K562 (cell line): Measurements from ENCODE around the gene FAM186B. TPM values are rescaled to one million over a fixed set of nuclear protein-coding genes. Genes with fewer than 3 reads are reported as not detected.

Experiments
- C11orf30 ChIP-seq: fragments of 450-650 bp; IDR thresholded peaks from 2 replicates; pipeline ENCODE4 v1.6.1; 2016; ENCODE audit warnings: low read depth, mild to moderate bottlenecking
- FOXK2 ChIP-seq, 2 experiments: fragments of 450-650 bp; IDR thresholded peaks in 1 of 2; conservative IDR thresholded peaks in 1 of 2; 2 replicates each; pipeline ENCODE4 v1.6.1; 2016; ENCODE audit warnings: low read depth in 2 of 2, mild to moderate bottlenecking in 1 of 2
- HDAC1 ChIP-seq, 2 experiments: fragments of 450-650 bp; IDR thresholded peaks; 2 replicates each; pipeline ENCODE4 v1.6.1; 2016 to 2017; ENCODE audit warnings: inconsistent platforms in 1 of 2, mild to moderate bottlenecking in 1 of 2, moderate library complexity in 1 of 2
- PHTF2 ChIP-seq: fragments of 250-450 bp; sonication (Bioruptor Pico); IDR thresholded peaks from 2 replicates; pipeline ENCODE4 v1.5.0; 2021; ENCODE audit warnings: mild to moderate bottlenecking
- POU5F1 ChIP-seq: fragments of 150-350 bp; IDR thresholded peaks from 2 replicates; pipeline ENCODE4 v1.6.1; 2014; ENCODE audit warnings: borderline replicate concordance, low read length, low read depth, mild to moderate bottlenecking; ENCODE audit not compliant: partially characterized antibody
- RBBP5 ChIP-seq: fragments of 200-600 bp; sonication (generic); IDR thresholded peaks from 2 replicates; pipeline ENCODE4 v1.6.1; 2012; ENCODE audit warnings: borderline replicate concordance, mild to moderate bottlenecking, low read length, control low read depth, inconsistent platforms; ENCODE audit not compliant: insufficient read depth, poor library complexity, severe bottlenecking
- RHOXF2B ChIP-seq: fragments of 250-450 bp; sonication (Bioruptor Pico); conservative IDR thresholded peaks from 2 replicates; pipeline ENCODE4 v1.5.1; 2021
- ZNF583 ChIP-seq: fragments of 250-450 bp; sonication (Bioruptor Pico); IDR thresholded peaks from 2 replicates; pipeline ENCODE4 v1.4.0; 2020
- polyA plus RNA-seq, 8 experiments: library from polyadenylated mRNA; depleted of rRNA in 4 of 8; stranded (reverse) in 5 of 8; unstranded in 3 of 8; fragments of >200 nt; fragmentation: Nextera tagmentation in 2 of 8; fragmentation: Illumina TruSeq in 1 of 8; extraction: Ambion mirVana in 2 of 8; extraction: Trizol in 1 of 8; gene quantifications; 2 replicates each; pipeline versions ENCODE4 v1.2.1 to v1.2.3, GENCODE V29; 2011 to 2014; ENCODE audit warnings: inconsistent platforms in 1 of 8, missing spikeins in 1 of 8
- total RNA-seq, 7 experiments: library from RNA; depleted of rRNA in 6 of 7; stranded (reverse); fragments of >200 nt in 6 of 7; fragmentation: Illumina TruSeq in 2 of 7; extraction: Trizol in 2 of 7; gene quantifications; 2 replicates each; pipeline versions ENCODE4 v1.2.1 to v1.2.3, GENCODE V29; 2011 to 2021; ENCODE audit warnings: low replicate concordance in 1 of 7
- TF ChIP-seq, protein P1 (sequence below), 2 experiments: fragments of 450-650 bp; formaldehyde crosslinking in 1 of 2; IDR thresholded peaks; 2 replicates each; pipeline versions ENCODE4 v1.4.0 to v1.6.1; 2014 to 2020; ENCODE audit warnings: mild to moderate bottlenecking in 2 of 2, borderline replicate concordance in 1 of 2, low read depth in 1 of 2
- TF ChIP-seq, protein P2 (sequence below): fragments of 450-650 bp; IDR thresholded peaks from 2 replicates; pipeline ENCODE4 v1.6.1; 2016; ENCODE audit warnings: low read depth

Gene FAM186B
- total and polyA plus RNA-seq, 9 of the 15 experiments (the other 6 are each of a cell fraction or from before 2014, with no cell fraction given) = 0.07 to 0.42 (median 0.15) TPM

DNA sequence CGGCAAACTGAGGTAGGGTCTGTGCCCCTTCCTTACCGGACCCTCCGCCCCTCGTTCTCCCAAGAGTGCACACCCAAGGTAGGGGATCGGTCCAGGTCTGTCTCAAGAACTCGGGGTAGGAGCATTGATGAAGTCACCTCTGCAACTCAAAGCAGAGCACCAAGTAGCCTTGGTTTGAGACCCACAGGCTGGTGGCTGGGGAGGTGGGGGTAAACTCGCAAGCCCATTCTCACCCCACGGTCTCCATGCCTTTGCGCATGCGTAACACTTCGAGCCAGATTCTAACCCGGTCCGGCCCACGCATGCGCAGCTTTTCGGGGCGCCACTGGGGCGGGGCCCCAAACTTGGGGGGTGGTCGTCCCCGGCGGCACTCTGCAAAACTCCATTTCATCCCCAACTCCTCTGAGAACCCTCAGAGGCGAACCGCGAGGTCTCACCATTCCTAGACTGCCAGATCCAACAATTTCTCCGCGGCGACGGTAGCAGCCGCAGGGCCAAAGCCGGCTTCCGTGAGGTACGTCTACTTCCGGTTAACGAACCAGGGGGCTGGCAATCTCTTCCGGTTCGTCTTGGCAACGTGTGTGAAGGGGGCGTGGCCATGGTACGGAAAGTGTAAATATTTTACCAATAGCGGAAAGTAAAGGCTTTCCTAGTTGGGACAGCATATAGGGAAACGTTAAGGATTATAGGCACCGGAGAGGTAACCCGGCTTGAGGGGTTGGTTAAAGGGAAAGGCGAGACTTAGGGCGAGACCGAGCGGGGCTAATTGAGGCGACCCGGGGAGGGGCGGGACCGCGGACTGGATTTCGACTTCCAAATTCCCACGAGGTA is 37.6 kb downstream of the FAM186B start, which contains the start of gene MCRS1 (continued):
- TF ChIP-seq, protein P1, sequence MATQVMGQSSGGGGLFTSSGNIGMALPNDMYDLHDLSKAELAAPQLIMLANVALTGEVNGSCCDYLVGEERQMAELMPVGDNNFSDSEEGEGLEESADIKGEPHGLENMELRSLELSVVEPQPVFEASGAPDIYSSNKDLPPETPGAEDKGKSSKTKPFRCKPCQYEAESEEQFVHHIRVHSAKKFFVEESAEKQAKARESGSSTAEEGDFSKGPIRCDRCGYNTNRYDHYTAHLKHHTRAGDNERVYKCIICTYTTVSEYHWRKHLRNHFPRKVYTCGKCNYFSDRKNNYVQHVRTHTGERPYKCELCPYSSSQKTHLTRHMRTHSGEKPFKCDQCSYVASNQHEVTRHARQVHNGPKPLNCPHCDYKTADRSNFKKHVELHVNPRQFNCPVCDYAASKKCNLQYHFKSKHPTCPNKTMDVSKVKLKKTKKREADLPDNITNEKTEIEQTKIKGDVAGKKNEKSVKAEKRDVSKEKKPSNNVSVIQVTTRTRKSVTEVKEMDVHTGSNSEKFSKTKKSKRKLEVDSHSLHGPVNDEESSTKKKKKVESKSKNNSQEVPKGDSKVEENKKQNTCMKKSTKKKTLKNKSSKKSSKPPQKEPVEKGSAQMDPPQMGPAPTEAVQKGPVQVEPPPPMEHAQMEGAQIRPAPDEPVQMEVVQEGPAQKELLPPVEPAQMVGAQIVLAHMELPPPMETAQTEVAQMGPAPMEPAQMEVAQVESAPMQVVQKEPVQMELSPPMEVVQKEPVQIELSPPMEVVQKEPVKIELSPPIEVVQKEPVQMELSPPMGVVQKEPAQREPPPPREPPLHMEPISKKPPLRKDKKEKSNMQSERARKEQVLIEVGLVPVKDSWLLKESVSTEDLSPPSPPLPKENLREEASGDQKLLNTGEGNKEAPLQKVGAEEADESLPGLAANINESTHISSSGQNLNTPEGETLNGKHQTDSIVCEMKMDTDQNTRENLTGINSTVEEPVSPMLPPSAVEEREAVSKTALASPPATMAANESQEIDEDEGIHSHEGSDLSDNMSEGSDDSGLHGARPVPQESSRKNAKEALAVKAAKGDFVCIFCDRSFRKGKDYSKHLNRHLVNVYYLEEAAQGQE (IDR thresholded peaks at IDR 0.05; ENCODE audit: borderline replicate concordance) = no peak
- TF ChIP-seq, protein P1 (CRISPR knock-in tag; IDR thresholded peaks at IDR 0.05; ENCODE audit: low read depth) = 0 out of 2 replicates have a peak, but pooled peaks have one; percentile 34
- TF ChIP-seq POU5F1 = peak; percentile 40
- peak; percentile 99 for TF ChIP-seq RBBP5
- TF ChIP-seq, protein P2, sequence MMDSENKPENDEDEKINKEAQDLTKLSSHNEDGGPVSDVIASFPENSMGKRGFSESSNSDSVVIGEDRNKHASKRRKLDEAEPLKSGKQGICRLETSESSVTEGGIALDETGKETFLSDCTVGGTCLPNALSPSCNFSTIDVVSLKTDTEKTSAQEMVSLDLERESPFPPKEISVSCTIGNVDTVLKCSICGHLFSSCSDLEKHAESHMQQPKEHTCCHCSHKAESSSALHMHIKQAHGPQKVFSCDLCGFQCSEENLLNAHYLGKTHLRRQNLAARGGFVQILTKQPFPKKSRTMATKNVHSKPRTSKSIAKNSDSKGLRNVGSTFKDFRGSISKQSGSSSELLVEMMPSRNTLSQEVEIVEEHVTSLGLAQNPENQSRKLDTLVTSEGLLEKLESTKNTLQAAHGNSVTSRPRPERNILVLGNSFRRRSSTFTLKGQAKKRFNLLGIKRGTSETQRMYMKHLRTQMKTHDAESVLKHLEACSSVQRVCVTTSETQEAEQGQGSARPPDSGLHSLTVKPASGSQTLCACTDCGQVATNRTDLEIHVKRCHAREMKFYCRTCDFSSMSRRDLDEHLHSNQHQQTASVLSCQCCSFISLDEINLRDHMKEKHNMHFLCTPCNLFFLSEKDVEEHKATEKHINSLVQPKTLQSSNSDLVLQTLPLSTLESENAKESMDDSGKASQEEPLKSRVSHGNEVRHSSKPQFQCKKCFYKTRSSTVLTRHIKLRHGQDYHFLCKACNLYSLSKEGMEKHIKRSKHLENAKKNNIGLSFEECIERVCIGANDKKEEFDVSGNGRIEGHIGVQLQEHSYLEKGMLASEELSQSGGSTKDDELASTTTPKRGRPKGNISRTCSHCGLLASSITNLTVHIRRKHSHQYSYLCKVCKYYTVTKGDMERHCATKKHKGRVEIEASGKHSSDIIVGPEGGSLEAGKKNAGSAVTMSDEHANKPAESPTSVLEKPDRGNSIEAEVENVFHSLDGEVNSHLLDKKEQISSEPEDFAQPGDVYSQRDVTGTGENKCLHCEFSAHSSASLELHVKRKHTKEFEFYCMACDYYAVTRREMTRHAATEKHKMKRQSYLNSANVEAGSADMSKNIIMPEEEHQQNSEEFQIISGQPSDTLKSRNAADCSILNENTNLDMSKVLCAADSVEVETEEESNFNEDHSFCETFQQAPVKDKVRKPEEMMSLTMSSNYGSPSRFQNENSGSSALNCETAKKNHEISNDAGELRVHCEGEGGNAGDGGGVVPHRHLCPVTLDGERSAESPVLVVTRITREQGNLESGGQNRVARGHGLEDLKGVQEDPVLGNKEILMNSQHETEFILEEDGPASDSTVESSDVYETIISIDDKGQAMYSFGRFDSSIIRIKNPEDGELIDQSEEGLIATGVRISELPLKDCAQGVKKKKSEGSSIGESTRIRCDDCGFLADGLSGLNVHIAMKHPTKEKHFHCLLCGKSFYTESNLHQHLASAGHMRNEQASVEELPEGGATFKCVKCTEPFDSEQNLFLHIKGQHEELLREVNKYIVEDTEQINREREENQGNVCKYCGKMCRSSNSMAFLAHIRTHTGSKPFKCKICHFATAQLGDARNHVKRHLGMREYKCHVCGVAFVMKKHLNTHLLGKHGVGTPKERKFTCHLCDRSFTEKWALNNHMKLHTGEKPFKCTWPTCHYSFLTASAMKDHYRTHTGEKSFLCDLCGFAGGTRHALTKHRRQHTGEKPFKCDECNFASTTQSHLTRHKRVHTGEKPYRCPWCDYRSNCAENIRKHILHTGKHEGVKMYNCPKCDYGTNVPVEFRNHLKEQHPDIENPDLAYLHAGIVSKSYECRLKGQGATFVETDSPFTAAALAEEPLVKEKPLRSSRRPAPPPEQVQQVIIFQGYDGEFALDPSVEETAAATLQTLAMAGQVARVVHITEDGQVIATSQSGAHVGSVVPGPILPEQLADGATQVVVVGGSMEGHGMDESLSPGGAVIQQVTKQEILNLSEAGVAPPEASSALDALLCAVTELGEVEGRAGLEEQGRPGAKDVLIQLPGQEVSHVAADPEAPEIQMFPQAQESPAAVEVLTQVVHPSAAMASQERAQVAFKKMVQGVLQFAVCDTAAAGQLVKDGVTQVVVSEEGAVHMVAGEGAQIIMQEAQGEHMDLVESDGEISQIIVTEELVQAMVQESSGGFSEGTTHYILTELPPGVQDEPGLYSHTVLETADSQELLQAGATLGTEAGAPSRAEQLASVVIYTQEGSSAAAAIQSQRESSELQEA = peak; percentile 89
- TF ChIP-seq FOXK2 (conservative IDR thresholded peaks at IDR 0.05 in 1 of 2, IDR thresholded peaks at IDR 0.05 in 1 of 2; ENCODE audit: low read depth in 2 of 2) = peak; percentile 79 to 87; a peak in 3 of 4 replicates
- TF ChIP-seq ZNF583 = 0 out of 2 replicates have a peak, but pooled peaks have one; percentile 26
- no peak for TF ChIP-seq PHTF2 (CRISPR knock-in tag)
- peak; percentile 54 to 98; a peak in 3 of 4 replicates for TF ChIP-seq HDAC1 (IDR thresholded peaks at IDR 0.05)
- no peak for TF ChIP-seq RHOXF2B
- TF ChIP-seq C11orf30 = peak; percentile 87
